Brain microvascular endothelial cell (primary cell): ENCODE data around the gene TCERG1L.

Source experiments
- DNase-seq: peaks from one replicate; pipeline ENCODE4 v3.0.0-alpha.2; 2020
- H3K27ac ChIP-seq: fragments of 250-450 bp; sonication (Bioruptor Pico); 2 replicates; pipeline ENCODE4 v1.5.1; 2020; ENCODE audit warnings: mild to moderate bottlenecking, moderate library complexity
- H3K27me3 ChIP-seq: fragments of 250-450 bp; sonication (Bioruptor Pico); replicated peaks from 2 replicates; pipeline ENCODE4 v1.5.1; 2020; ENCODE audit warnings: mild to moderate bottlenecking
- H3K36me3 ChIP-seq: fragments of 250-450 bp; sonication (Bioruptor Pico); replicated peaks from 2 replicates; pipeline ENCODE4 v1.5.1; 2020; ENCODE audit warnings: mild to moderate bottlenecking
- H3K4me3 ChIP-seq: 2 replicates; pipeline ENCODE4 v1.5.1; 2011; ENCODE audit warnings: low read depth, mild to moderate bottlenecking, control low read depth, low read length, moderate library complexity
- CTCF ChIP-seq: IDR thresholded peaks from 2 replicates; pipeline ENCODE4 v1.5.1; 2011; ENCODE audit warnings: low read depth, mild to moderate bottlenecking, moderate library complexity, low read length, control low read depth, inconsistent platforms; ENCODE audit errors: missing control alignments
- in situ Hi-C: cut with HindIII; loops from 2 replicates; pipeline ENCODE4 v1.10.0; 2017; ENCODE audit warnings: low sequenced_read_pairs, low pct_ligation_motif_present

The TCERG1L gene

GRCh38 chr10:131279516-131279915 is 32.0 kb downstream of the TCERG1L start:
- no peaks in the 10 kb centered on the region for H3K27me3 ChIP-seq
- DNase-seq = no peak
- H3K36me3 ChIP-seq = no peaks in the 10 kb centered on the region
- H3K4me3 ChIP-seq = no peak overlapping the region
- H3K27ac ChIP-seq = no peak overlapping the region
- in situ Hi-C loops = no loop called here
- TF ChIP-seq CTCF = no peak

GRCh38 chr10:131277969-131278368 is 33.6 kb downstream of the TCERG1L start:
- Histone ChIP-seq H3K27me3 (no peaks in the 10 kb centered on the region), H3K36me3 (no peaks in the 10 kb centered on the region), H3K4me3 (no peak overlapping the region), H3K27ac (no peak overlapping the region)
- TF ChIP-seq CTCF = no peak
- no peak for DNase-seq
- in situ Hi-C loops = no loop called here

GRCh38 chr10:131277278-131277677 is 34.2 kb downstream of the TCERG1L start:
- H3K36me3 ChIP-seq = no peaks in the 10 kb centered on the region
- in situ Hi-C loops = no loop called here
- DNase-seq = no peak
- no peak for TF ChIP-seq CTCF
- H3K27ac ChIP-seq = no peak overlapping the region
- H3K4me3 ChIP-seq = no peak overlapping the region
- no peaks in the 10 kb centered on the region for H3K27me3 ChIP-seq

- no peak overlapping the region for H3K27ac ChIP-seq
- no peak for TF ChIP-seq CTCF
- H3K4me3 ChIP-seq = no peak overlapping the region
- no peak for DNase-seq
- in situ Hi-C loops = no loop called here
- no peaks in the 10 kb centered on the region for H3K36me3 ChIP-seq
- H3K27me3 ChIP-seq = no peaks in the 10 kb centered on the region
Measured at GRCh38 chr10:131275691-131276090, 35.8 kb downstream of the TCERG1L start.

GRCh38 chr10:131274883-131275282 is 36.6 kb downstream of the TCERG1L start:
- Histone ChIP-seq H3K27ac (no peak overlapping the region), H3K36me3 (no peaks in the 10 kb centered on the region), H3K27me3 (no peaks in the 10 kb centered on the region), H3K4me3 (no peak overlapping the region)
- no peak for TF ChIP-seq CTCF
- in situ Hi-C loops = no loop called here
- DNase-seq = no peak

- DNase-seq = no peak
- in situ Hi-C loops = no loop called here
- Histone ChIP-seq H3K27me3 (no peaks in the 10 kb centered on the region), H3K4me3 (no peak overlapping the region), H3K27ac (no peak overlapping the region), H3K36me3 (no peaks in the 10 kb centered on the region)
- no peak for TF ChIP-seq CTCF
Measured at GRCh38 chr10:131274133-131274880, 37.2 kb downstream of the TCERG1L start.
